Right atrium auricular region (tissue), 2 donors: ENCODE results near the gene SPEN. TPM values are rescaled to one million over a fixed set of nuclear protein-coding genes. Genes with fewer than 3 reads are reported as not detected.
"Not testable (repeated sequence)": the region's sequence is repeated elsewhere in the genome, so short reads cannot be mapped to it uniquely, and the experiment has no call there.

Experiments
- DNase-seq: peaks from one replicate; pipeline ENCODE4 v3.0.0-alpha.2; 2019; ENCODE audit warnings: low spot score
- H3K27ac ChIP-seq, 2 donors: fragments of 200-600 bp; sonication (generic); 1 replicate in 1 of 2; 2 replicates in 1 of 2; pipeline ENCODE4 v1.5.1; 2016 to 2019
- H3K27me3 ChIP-seq, 2 donors: fragments of 200-600 bp; sonication (generic); one replicate each; pipeline versions ENCODE4 v1.5.1 to v1.6.0; 2017 to 2019
- H3K36me3 ChIP-seq: fragments of 200-600 bp; sonication (generic); one replicate; pipeline ENCODE4 v1.5.1; 2016
- H3K4me1 ChIP-seq, 2 donors: fragments of 200-600 bp; sonication (generic); one replicate each; pipeline versions ENCODE4 v1.5.1 to v1.6.0; 2017 to 2019
- H3K4me3 ChIP-seq, 2 donors: fragments of 200-600 bp; sonication (generic); 1 replicate in 1 of 2; 2 replicates in 1 of 2; pipeline ENCODE4 v1.5.1; 2017 to 2019; ENCODE audit warnings: mild to moderate bottlenecking in 1 of 2, moderate library complexity in 1 of 2
- H3K9me3 ChIP-seq, 2 donors: fragments of 200-600 bp; sonication (generic); one replicate each; pipeline ENCODE4 v1.5.1; 2019
- total RNA-seq, 2 donors: library from RNA; depleted of rRNA; stranded (reverse); fragments of >200 nt; gene quantifications; one replicate each; pipeline ENCODE4 v1.1.0, GENCODE V29; 2016
- TF ChIP-seq, protein P1 (sequence below), 2 donors: fragments of 200-600 bp; sonication (generic); IDR thresholded peaks; one replicate each; pipeline ENCODE4 v1.5.1; 2019; ENCODE audit warnings: antibody characterized with exemption in 2 of 2

Gene SPEN
- total RNA-seq, 2 donors from 2014 or later, result 25.0 to 32.9 TPM

DNA sequence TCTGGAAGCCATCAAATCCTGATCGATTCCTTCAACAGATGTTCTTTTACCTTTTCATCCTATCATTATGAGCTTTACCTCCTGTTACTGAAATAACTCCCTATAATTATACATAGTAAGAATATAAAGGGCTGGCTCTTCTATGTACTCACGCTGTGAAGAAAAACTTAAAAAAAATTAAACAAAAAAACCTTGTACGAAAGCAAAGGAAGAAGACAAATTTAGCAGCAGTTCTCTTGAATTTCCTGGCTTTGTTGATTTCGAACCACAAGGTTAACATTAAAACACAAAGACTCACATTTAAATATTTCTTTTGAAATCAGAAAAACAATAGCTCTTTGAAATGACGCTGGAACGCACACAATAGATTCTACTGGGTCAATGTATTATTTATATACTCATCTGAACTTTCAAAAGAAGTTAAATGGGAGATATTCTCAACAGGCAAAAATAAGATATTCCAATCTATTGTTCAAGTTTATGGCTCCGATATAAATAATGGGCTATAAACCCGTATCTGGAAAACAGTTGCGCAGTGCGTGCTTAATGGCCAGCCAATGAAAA is 13.6 kb upstream of the SPEN start:
- no peaks in the 10 kb centered on the region for H3K27me3 ChIP-seq
- no peaks in the 10 kb centered on the region for H3K36me3 ChIP-seq
- H3K4me3 ChIP-seq, result peak overlapping the region; percentile 76
- H3K27ac ChIP-seq, result peak overlapping the region; percentile 99
- peaks cover 0 to 22% of the 10 kb centered on the region in 2 donors for H3K4me1 ChIP-seq
- TF ChIP-seq, protein P1, sequence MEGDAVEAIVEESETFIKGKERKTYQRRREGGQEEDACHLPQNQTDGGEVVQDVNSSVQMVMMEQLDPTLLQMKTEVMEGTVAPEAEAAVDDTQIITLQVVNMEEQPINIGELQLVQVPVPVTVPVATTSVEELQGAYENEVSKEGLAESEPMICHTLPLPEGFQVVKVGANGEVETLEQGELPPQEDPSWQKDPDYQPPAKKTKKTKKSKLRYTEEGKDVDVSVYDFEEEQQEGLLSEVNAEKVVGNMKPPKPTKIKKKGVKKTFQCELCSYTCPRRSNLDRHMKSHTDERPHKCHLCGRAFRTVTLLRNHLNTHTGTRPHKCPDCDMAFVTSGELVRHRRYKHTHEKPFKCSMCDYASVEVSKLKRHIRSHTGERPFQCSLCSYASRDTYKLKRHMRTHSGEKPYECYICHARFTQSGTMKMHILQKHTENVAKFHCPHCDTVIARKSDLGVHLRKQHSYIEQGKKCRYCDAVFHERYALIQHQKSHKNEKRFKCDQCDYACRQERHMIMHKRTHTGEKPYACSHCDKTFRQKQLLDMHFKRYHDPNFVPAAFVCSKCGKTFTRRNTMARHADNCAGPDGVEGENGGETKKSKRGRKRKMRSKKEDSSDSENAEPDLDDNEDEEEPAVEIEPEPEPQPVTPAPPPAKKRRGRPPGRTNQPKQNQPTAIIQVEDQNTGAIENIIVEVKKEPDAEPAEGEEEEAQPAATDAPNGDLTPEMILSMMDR (IDR thresholded peaks at IDR 0.05), result peak in 1 of 2 donors; percentile 2
- H3K9me3 ChIP-seq, result no peaks in the 10 kb centered on the region
- no peak for DNase-seq

DNA sequence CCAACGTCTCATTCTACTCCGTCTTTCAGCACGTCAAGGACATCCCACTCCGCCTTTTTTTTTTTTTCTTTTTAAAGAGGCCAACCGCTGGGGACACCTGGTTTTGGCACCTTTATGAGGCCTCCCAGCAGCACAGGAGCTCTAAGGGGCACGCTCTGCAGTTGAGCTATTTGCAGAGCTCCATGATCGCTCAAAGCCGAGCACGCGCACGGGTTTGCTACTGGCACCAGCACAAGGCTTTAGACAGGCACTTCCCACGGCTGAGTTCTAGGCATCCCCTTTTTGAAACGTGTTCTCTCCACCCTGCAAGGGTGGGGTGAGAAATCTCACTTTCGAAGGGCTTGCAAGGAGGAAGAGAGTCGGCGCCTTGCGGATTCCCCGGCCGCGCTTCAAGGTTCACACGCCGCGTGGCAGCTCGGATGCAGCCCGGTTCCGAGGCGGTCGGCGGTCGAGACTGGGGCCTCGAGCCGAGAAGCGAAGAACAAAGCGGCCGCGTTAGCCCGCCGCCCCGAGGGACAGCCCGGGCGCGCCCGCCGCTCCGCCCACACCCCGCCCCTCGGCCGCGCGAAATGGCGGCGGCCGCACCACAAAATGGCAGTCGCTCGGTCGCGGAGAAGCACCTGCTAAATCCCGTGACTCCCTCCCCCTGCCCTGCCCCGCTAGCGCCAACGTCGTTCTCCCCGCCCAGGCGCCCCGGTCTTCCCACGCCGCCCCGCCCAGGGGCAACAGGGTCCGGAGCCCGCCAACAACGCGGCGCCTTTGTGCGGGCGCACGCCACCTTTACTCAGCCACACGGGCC is 12.9 kb upstream of the SPEN start:
- peaks cover 0 to 22% of the 10 kb centered on the region in 2 donors for H3K4me1 ChIP-seq
- TF ChIP-seq, protein P1 (IDR thresholded peaks at IDR 0.05), result peak in 1 of 2 donors; percentile 5

GRCh38 chr1:15835205-15835740 is 12.2 kb upstream of the SPEN start:
- no peak for DNase-seq
- Histone ChIP-seq H3K4me3 (peak overlapping the region; percentile 76), H3K27ac (peak overlapping the region; percentile 99), H3K27me3 (no peaks in the 10 kb centered on the region), H3K36me3 (no peaks in the 10 kb centered on the region), H3K4me1 (peaks cover 0 to 22% of the 10 kb centered on the region in 2 donors), H3K9me3 (no peaks in the 10 kb centered on the region)
- TF ChIP-seq, protein P1 (IDR thresholded peaks at IDR 0.05), result no peak

More for the DNA sequence above, 12.9 kb upstream of the SPEN start:
- Histone ChIP-seq H3K9me3 (no peaks in the 10 kb centered on the region), H3K27ac (peak overlapping the region; percentile 99), H3K27me3 (no peaks in the 10 kb centered on the region), H3K36me3 (no peaks in the 10 kb centered on the region), H3K4me3 (peak overlapping the region; percentile 76)
- peak; percentile 85 for DNase-seq

GRCh38 chr1:15835741-15836510 is 11.6 kb upstream of the SPEN start:
- peaks cover 0 to 22% of the 10 kb centered on the region in 2 donors for H3K4me1 ChIP-seq
- H3K27me3 ChIP-seq, result no peaks in the 10 kb centered on the region
- H3K4me3 ChIP-seq, result peak overlapping the region; percentile 76
- TF ChIP-seq, protein P1 (IDR thresholded peaks at IDR 0.05), result no peak
- no peaks in the 10 kb centered on the region for H3K36me3 ChIP-seq
- peak; percentile 99 for DNase-seq
- H3K9me3 ChIP-seq, result no peaks in the 10 kb centered on the region
- H3K27ac ChIP-seq, result peak overlapping the region; percentile 99

DNA sequence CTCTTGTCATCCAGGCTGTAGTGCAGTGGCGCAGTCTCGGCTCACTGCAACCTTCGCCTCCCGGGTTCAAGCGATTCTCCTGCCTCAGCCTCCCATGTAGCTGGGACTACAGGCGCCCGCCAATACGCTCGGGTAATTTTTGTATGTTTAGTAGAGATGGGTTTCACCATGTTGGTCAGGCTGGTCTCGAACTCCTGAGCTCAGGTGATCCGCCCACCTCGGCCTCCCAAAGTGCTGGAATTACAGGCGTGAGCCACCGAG is 11.1 kb upstream of the SPEN start:
- peak overlapping the region; percentile 99 for H3K27ac ChIP-seq
- H3K4me3 ChIP-seq, result peak overlapping the region; percentile 44 to 76
- H3K9me3 ChIP-seq, H3K36me3 ChIP-seq, H3K27me3 ChIP-seq, DNase-seq: not testable (repeated sequence)
- H3K4me1 ChIP-seq, result peaks cover 0 to 22% of the 10 kb centered on the region in 2 donors
